HG02759 (cell line): ENCODE results near the gene FBXL3.
"Not testable (repeated sequence)": the region's sequence is repeated elsewhere in the genome, so short reads cannot be mapped to it uniquely, and the experiment has no call there.

ENCODE experiments used
- ATAC-seq: cut with Tn5 transposase; IDR thresholded peaks from one replicate; pipeline ENCODE4 v1.9.1; 2021; ENCODE audit warnings: mild to moderate bottlenecking, moderate library complexity; ENCODE audit not compliant: unreplicated experiment

FBXL3 gene

DNA sequence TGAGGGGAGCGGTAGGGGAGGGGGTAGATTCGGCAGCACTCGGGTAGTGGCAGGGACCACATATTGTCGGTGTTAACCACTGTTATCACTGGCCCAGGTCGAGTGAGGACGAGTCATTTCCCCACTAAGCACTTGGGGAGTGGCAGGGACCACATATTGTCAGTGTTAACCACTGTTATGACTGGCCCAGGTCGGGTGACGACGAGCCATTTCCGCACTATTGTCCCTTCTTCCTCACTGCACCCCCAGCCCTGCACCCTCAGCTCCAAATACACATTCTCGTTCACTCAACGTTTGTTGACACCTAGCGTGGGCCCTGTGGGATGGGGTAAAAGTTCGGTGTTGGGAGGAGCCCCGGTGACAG is 35.5 kb downstream of the FBXL3 start:
- peak; percentile 48 for ATAC-seq

DNA sequence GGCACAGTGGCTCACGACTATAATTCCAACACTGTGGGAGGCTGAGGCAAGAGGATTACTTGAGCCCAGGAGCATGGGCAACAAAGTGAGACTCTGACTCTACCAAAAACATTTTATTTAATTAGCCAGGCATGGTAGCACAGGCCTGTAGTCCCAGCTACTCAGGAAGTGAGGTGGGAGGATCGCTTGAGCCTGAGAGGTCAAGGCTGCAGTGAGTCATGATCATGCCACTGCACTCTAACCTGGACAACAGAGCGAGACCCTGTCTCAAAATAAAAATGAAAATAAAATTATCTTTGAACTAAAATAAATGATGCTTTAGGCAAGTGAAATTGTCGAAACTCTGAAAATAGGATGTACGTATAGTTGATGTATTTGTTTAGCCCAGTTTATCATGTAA is 43.3 kb downstream of the FBXL3 start:
- no peak for ATAC-seq

DNA sequence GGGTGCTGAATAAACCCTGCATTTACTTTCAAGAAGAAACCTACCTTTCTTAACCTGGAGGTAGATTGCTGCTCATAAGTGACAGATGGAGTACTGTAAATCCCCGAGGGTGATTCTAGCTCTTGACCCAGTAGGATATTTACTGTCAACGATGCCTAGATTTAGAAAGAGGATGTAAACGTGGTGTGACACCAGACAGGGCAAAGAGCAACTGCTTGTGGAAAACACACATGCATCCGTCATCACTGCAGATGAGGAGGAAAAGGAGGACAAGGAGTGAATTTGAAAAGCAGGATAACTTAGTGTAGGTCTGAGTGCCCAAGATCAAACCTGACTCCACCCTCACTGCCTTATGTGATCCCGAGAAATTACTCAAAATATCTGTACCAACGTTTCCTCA is 44.9 kb downstream of the FBXL3 start:
- ATAC-seq: no peak

DNA sequence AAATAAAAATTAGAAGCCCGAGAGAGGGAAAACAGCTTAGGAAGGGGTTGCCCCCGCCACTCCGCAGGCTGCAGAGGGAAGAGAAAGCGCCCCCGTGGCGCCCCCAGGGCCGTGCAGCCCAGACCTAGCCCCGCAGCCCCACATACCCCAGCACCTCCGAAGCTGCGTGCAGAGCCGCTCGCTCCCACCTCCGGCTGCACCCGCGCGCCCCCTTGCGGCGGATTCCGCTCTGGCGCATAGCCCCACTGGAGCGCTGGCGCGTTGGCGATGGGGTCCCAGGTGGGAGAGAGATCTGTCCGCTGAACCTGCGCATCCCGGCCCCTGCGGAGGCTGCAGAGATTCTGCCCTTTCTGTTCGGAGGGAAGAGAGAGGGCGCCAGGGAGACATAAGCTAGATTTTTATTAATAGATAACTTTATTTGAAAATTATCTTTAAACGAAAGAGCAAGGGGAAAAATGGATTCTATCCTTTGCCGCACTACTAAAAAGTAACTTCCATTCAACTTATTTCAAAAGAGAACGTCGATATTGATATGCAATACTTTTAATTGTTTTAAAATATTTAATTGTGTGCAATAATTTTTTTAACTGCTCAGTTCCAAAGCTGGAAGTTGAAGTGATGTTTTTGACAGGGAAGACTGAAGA is 46.8 kb downstream of the FBXL3 start:
- ATAC-seq: peak; percentile 100

DNA sequence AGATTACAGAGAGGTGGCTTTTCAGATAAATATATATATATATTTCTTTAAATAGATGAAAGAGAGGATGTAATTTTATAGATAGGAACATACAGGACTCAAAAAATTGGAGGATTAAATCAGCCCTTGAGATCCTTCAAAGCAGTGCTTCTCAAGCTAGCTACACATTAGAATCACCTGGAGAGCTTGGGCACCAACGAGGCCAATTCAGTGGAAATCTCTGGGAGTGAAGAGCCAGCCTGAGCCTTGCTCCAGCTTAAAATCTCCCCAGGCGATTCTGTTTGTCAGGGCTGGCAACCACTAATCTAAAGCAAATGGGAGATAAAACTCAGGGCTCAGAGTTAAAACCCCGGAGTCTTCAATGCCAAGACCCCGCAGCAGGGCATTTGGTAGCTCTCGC is 50.0 kb downstream of the FBXL3 start:
- ATAC-seq: no peak

DNA sequence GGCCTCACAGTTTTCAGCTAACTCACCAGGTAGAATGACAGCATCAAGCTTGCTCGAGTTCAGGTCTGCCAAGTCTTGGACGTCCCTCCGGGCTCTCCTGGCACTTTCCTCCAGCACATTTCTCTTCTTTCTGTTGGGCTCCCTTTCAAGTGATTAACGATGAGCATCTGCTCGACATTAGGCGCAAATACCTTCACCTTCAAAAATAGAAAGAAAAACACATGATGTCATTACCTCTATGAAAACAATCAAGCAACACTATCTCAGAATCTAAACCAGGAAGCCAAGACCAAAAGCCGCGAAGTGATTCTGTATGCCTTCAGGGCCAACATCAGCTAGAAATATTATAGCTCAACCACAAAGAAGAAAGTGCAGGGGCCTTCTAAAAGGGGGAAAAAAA is 50.5 kb downstream of the FBXL3 start:
- no peak for ATAC-seq

DNA sequence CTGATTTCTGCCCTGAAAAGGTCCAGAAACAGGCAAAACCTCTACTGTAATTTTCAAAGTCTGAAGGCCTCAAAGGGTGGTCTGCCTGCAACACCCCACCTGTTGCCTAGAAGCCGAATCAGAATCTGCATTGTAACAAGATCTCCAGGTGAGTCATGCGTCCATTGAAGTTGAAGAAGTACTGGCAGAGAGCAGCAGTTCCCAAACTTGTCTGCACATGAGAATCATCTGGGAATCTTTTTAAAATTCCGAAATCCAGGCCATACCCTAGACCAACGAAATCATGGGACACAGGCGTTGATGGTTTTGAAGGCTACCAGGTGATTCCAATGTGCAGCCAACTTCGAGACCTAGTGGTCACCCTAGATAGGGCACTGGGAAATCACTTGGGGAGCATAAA is 51.1 kb downstream of the FBXL3 start:
- no peak for ATAC-seq

DNA sequence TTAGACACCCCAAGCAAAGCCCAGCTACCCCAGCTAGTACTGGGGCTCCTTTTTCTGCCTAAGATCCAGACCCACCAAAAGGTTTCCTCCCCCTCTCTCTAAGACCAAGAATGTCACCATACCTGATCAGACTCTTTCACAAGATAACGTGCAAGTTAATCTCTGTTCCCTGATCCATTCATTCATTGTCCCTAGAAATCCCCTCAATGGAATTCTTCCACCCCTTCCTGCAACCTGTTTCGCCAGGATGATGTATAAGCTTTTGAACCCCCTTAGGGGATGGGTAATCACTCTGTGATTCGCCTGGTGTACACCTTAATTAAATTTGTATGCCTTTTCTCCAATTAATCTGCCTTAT is 52.4 kb downstream of the FBXL3 start:
- no peak for ATAC-seq

DNA sequence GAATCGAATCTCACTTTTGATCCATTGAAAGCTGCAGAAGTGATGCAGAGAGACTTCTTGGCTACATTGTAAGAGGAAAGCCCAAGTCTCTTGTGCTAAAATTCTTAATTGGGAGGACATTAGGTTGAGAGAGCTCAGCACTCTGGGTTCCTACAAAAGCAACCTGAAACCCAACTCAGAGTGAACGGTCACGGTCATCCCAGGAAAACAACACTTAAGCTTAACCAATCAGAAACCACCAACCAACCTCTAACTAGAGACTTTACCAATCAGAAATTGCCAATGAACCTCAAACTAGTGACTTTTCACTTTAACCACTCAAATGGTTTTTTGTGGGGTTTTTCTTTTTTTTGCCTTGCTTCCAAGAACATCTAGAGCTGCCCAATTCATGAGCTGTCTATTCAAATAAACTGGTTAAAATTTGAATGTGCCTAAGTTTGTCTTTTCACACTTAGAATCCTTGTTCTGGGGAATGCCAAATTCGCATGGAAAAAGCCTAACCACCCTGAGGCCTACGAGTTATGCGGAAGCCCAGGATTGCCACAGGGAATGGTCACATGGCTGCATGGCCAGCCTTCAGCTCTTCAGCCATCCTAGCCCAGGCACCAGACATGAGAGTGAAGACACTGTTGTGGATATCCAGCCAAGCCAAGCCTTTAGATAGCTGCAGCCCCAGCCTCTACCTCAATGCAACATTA is 52.9 kb downstream of the FBXL3 start:
- no peak for ATAC-seq

DNA sequence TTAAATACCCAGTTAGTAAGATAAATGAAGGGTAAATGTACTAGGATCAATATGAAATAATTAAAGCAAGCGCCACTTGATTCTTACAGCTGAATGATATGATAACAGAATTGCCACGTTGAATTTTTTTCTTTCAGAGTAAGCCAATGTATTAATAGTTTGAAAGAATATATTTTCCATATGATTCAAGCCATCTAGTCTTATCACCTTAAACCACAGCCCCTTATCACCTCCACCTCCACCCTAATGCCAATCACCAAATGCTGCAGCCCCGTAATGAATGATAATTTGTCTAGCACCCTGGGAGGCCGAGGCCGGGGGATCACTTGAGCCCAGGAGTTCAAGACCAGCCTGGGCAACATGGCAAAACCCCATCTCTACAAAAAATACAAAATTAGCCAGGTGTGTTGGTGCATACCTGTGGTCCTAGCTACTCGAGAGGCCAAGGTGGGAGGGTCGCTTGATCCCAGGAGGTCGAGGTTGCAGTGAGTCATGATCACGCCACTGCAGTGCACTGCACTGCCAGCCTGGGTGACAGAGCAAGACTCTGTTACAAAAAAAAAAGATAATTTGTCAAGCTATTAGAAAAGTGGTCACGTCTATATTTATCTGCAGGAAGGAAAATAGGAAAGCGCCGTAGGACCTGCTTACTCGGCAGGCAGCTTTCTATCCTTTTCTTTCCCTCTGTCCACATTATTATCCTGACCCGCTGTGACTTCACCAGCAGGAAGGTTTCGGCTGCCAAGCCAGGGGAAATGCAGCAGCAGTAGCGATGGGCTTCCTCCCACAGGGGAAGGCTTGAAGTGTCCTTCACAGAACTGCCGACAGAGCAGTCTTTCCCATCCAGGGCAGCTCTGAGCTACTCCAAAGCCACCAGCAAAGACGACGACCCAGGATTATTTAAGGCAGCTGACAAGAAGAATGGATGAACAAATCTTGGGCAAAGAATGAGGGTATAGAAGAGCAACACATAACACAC is 54.8 kb downstream of the FBXL3 start:
- ATAC-seq: no peak

DNA sequence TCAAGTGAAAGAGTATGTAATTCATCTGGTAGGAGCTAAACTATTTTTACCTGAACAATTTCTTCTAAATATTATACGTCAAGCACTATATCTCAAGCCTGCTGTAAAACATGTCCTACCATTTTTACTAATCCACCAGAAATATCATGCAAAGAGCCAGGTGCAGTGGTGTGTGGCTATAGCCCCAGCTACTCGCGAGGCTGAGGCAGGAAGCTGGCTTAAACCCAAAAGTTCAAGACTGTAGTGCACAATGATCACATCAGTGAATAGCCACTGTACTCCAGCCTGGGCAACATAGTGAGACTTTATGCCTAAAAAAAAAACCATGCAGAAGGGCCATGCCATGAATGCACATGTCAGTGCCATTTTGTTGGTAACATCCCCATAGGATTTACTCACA is 55.7 kb downstream of the FBXL3 start:
- ATAC-seq: peak; percentile 75

DNA sequence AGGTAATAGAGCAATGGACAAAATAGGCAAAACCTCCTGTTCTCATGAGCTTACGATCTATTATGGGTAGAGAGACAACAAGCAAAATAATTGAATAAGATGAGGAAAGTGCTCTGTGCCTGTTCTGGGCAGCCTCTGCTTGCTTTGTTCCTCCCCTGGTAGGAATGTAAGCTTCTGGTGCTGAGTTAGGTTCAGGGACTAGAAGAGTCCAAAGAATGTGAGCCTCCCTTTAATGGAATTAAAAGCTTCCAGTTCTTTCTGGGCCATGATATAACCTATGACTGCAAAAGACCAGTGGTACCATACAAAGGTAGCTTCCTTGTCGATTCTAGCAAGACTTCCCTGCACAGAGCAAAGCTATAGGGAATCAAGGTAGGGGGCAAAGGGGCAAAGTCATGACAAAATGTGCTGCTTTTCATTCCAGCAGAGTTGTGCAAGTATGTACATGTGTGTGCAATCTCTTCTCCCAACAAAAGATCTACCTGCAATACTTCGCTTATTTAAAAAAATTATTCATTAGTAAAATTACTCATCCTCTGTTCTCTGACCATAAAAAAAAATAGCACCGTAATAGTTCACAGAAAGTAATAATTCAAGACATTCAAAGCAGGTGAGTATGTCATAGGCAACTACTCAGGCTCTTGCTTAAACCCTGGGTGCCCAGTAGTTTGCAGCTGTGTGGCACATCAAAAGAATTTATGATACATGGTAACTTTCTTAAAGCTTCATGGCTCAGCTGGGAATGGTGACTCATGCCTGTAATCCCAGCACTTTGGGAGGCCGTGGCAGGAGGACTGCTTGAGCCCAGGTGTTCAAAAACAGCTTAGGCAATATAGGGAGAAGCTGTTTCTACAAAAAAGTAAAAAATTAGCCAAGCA is 57.2 kb downstream of the FBXL3 start:
- ATAC-seq: no peak

DNA sequence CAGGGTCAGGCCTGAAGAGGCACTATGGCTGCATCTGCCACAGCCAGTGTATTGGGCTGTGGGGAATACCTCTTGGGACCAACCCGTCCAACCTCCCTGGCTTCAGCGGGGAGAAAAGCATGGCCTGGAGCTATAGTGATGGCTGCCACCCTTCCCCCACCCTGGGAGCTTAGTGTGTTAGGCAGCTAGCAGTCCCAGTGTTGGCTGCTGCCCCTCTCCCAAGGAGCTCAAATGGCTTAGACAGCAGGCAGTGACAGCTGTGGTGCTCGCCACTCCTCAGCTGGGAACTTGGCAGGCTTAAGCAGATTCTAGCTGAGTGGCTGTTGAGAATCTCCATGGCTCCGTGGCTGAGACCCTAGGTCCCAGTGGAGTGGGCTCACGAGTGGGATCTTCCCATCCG is 58.9 kb downstream of the FBXL3 start:
- ATAC-seq: no peak

DNA sequence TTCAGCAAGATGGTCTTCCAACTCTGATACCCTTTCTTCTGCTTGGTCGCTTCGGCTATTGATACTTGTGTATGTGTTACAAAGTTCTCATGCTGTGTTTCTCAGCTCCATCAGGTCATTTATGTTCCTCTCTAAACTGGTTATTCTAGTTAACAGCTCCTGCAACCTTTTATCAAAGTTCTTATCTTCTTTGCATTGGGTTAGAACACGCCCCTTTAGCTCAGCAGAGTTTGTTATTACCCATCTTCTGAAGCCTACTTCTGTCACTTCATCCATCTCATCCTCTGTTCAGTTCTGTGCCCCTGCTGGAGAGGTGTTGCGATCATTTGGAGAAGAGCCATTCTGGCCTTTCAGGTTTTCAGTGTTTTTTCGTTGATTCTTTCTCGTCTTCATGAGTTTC is 59.9 kb downstream of the FBXL3 start:
- ATAC-seq: no peak

DNA sequence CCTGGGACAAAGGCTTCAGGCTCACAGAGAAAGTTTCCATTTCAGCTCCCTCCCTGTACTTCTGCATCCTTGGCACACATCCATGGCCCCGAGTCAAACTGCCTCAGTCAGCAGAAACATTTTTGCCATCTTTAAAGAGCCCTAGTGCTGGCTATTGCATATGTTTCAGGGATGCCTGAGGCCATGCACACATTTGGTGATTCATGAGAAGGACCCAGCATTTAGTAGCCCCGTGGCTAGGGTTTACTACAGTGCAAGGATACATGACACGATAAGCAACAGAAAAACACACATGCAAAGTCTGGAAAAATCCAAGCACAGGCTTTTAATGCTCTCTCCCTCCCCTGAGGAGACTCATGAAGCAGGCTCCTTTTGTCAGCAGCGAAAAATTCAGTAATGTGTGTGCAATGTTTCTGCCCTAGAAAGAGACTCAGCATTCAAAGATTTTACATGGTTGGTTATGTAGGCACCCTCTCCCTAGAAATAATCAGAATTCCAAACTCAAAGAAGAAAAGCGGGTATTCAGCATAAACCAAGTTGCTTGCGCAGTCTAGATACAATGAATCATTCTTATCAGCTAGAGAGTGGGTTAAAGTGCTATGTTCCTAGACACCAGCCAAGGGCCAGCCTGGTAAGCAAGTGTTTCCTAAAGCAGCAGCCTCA is 61.1 kb downstream of the FBXL3 start:
- no peak for ATAC-seq

DNA sequence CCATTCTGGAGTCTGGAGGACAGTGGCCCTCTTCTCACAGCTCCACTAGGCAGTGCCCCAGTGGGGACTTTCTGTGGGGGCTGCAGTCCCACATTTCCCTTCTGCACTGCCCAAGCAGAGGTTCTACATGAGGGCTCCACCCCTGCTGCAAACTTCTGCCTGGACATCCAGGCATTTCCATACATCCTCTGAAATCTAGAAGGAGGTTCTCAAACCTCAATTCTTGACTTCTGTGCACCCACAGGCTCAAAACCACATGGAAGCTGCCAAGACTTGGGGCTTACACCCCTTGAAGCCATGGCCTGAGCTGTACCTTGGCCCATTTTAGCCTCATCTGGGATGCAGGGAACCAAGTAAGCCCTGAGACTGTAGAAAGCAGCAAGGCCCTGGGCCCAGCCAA is 67.2 kb downstream of the FBXL3 start:
- not testable (repeated sequence) for ATAC-seq

DNA sequence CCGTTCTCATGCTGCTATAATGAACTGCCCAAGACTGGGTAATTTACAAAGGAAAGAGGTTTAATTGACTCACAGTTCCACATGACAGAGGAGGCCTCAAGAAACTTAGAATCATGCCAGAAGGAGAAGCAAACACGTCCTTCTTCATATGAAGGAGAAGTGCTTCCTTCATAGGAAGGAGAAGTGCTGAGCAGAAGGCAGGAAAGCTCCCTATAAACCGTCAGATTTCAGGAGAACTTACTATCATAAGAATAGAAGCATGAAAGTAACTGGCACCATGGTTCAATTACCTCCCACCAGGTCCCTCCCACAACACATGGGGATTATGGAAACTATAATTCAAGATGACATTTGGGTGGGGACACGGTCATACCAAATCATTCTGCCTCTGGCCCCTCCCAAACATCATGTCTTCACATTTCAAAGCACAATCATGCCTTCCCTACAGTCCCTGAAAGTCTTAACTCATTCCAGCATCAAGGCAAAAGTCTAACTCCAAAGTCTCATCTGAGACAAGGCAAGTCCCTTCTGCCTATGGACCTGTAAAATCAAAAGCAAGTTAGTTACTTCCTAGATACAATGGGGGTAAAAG is 68.0 kb downstream of the FBXL3 start:
- no peak for ATAC-seq

DNA sequence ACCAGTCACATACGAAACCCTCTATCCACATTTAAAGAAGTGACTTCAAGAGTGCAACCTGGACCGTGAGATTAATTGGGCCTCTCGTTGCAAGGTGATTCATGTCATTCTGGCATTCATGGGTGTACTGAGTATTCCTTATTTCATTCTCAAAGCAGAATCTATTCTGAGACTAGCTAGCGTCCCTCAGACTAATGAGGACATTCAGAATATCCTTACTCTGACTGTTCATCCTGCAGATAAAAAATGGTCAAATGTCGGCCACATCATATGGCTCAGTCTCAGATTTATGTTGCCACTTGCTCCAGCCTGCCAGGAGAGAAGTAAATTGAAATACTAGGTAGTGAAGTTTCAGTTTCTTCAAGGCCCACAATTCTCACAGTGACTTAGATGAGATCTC is 71.3 kb downstream of the FBXL3 start:
- no peak for ATAC-seq
